Right atrium auricular region (tissue), 2 donors: ENCODE results near the gene PTPRD. TPM values are rescaled to one million over a fixed set of nuclear protein-coding genes. Genes with fewer than 3 reads are reported as not detected.

Experiments
- DNase-seq: peaks from one replicate; pipeline ENCODE4 v3.0.0-alpha.2; 2019; ENCODE audit warnings: low spot score
- H3K27ac ChIP-seq, 2 donors: fragments of 200-600 bp; sonication (generic); 1 replicate in 1 of 2; 2 replicates in 1 of 2; pipeline ENCODE4 v1.5.1; 2016 to 2019
- H3K27me3 ChIP-seq, 2 donors: fragments of 200-600 bp; sonication (generic); one replicate each; pipeline versions ENCODE4 v1.5.1 to v1.6.0; 2017 to 2019
- H3K36me3 ChIP-seq: fragments of 200-600 bp; sonication (generic); one replicate; pipeline ENCODE4 v1.5.1; 2016
- H3K4me1 ChIP-seq, 2 donors: fragments of 200-600 bp; sonication (generic); one replicate each; pipeline versions ENCODE4 v1.5.1 to v1.6.0; 2017 to 2019
- H3K4me3 ChIP-seq, 2 donors: fragments of 200-600 bp; sonication (generic); 1 replicate in 1 of 2; 2 replicates in 1 of 2; pipeline ENCODE4 v1.5.1; 2017 to 2019; ENCODE audit warnings: mild to moderate bottlenecking in 1 of 2, moderate library complexity in 1 of 2
- H3K9me3 ChIP-seq, 2 donors: fragments of 200-600 bp; sonication (generic); one replicate each; pipeline ENCODE4 v1.5.1; 2019
- total RNA-seq, 2 donors: library from RNA; depleted of rRNA; stranded (reverse); fragments of >200 nt; gene quantifications; one replicate each; pipeline ENCODE4 v1.1.0, GENCODE V29; 2016
- TF ChIP-seq, protein P1 (sequence below), 2 donors: fragments of 200-600 bp; sonication (generic); IDR thresholded peaks; one replicate each; pipeline ENCODE4 v1.5.1; 2019; ENCODE audit warnings: antibody characterized with exemption in 2 of 2

PTPRD gene
- total RNA-seq, 2 donors from 2014 or later: 5.5 to 6.6 TPM

DNA sequence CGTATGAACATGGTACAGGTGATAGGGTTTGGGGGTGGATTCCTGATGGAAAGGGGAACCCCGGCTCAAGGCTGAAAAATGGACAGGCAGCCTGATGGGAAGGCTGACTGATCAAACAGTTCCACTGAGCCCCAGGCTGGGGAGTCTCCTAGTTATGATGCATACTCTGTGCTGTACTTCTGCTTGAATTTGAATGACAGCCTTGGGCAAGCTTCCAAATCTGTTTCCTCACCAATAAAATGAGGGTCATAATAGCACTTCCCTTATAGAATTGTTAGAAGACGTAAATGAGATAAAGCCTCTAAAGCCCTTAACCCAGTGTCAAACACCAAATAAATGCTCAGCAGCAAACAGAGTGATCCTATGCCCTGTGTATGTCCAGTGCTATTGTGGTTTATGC lies 2334.8 kb downstream of the PTPRD start:
- TF ChIP-seq, protein P1, sequence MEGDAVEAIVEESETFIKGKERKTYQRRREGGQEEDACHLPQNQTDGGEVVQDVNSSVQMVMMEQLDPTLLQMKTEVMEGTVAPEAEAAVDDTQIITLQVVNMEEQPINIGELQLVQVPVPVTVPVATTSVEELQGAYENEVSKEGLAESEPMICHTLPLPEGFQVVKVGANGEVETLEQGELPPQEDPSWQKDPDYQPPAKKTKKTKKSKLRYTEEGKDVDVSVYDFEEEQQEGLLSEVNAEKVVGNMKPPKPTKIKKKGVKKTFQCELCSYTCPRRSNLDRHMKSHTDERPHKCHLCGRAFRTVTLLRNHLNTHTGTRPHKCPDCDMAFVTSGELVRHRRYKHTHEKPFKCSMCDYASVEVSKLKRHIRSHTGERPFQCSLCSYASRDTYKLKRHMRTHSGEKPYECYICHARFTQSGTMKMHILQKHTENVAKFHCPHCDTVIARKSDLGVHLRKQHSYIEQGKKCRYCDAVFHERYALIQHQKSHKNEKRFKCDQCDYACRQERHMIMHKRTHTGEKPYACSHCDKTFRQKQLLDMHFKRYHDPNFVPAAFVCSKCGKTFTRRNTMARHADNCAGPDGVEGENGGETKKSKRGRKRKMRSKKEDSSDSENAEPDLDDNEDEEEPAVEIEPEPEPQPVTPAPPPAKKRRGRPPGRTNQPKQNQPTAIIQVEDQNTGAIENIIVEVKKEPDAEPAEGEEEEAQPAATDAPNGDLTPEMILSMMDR (IDR thresholded peaks at IDR 0.05): no peak
- no peak for DNase-seq
- Histone ChIP-seq H3K27me3 (no peaks in the 10 kb centered on the region), H3K36me3 (no peaks in the 10 kb centered on the region), H3K4me3 (no peak overlapping the region), H3K9me3 (no peaks in the 10 kb centered on the region), H3K4me1 (no peaks in the 10 kb centered on the region), H3K27ac (no peak overlapping the region)

DNA sequence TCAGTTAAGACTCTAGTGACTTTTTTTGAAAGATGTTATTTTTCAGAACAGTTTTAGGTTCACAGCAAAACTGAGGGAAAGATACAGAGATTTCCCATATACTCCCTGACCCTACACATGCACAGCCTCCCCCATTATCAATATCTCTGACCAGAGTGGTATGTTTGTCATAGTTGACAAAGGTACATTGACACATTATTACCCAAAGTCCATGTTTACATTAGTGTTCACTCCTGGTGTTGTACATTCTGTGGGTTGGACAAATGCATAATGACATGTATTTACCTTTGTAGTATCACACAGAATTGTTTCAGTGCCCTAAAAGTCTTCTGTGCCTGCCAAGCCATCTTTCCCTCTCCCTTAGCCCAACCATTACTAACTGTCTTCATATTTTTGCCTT lies 2342.6 kb downstream of the PTPRD start:
- Histone ChIP-seq H3K27me3 (no peaks in the 10 kb centered on the region), H3K4me3 (no peak overlapping the region), H3K27ac (no peak overlapping the region), H3K9me3 (peaks cover 0 to 3% of the 10 kb centered on the region in 2 donors), H3K36me3 (no peaks in the 10 kb centered on the region), H3K4me1 (no peaks in the 10 kb centered on the region)
- TF ChIP-seq, protein P1 (IDR thresholded peaks at IDR 0.05): no peak
- no peak for DNase-seq

DNA sequence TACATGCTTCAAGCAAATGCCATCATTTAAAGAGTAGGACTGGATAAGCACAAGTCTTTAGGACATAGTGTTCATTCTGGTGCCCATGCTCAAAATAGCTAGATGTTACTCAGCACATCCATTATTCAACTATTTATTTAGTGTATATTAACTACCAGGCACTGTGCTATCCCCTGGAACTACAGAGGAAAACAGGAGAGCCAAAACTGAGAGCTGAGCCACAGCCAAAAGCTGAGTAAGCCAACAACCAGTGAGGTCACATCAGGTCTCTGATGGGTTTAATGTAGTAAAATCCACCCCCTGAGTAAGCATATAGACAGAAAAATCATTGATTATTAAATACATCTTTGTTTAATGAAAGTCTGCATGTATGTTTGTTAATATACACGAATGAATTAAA lies 2343.9 kb downstream of the PTPRD start:
- Histone ChIP-seq H3K4me1 (no peaks in the 10 kb centered on the region), H3K27ac (no peak overlapping the region), H3K27me3 (no peaks in the 10 kb centered on the region), H3K9me3 (peaks cover 0 to 3% of the 10 kb centered on the region in 2 donors), H3K36me3 (no peaks in the 10 kb centered on the region), H3K4me3 (no peak overlapping the region)
- TF ChIP-seq, protein P1 (IDR thresholded peaks at IDR 0.05): no peak
- DNase-seq: no peak

- no peak for DNase-seq
- H3K4me1 ChIP-seq: no peaks in the 10 kb centered on the region
Measured at GRCh38 chr9:8268216-8268878, 2344.5 kb downstream of the PTPRD start.

DNA sequence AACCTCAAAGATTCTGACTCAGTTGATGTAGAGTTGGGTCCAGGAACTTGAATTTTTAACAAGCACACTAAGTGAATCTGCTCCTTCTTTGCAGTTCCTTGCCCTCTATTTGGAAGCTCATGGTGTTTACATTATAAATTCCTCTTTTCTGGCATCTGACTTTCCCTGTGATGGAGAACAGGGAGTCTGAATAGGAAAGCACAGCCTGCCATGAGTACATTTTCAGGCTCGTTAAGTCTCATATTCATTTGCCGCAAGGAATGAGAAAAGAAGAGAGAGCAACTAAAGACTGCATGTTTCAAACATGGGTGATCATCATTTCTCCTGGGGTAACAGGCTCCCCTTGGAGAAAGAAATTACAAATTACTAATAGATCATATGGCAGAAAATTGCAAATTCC lies 2345.2 kb downstream of the PTPRD start:
- TF ChIP-seq, protein P1 (IDR thresholded peaks at IDR 0.05): no peak
- no peak for DNase-seq
- Histone ChIP-seq H3K4me1 (no peaks in the 10 kb centered on the region), H3K27ac (no peak overlapping the region), H3K9me3 (peaks cover 0 to 3% of the 10 kb centered on the region in 2 donors), H3K27me3 (no peaks in the 10 kb centered on the region), H3K4me3 (no peak overlapping the region), H3K36me3 (no peaks in the 10 kb centered on the region)

More at GRCh38 chr9:8268216-8268878, 2344.5 kb downstream of the PTPRD start:
- no peaks in the 10 kb centered on the region for H3K27me3 ChIP-seq
- no peaks in the 10 kb centered on the region for H3K36me3 ChIP-seq
- peaks cover 0 to 3% of the 10 kb centered on the region in 2 donors for H3K9me3 ChIP-seq
- no peak overlapping the region for H3K4me3 ChIP-seq
- TF ChIP-seq, protein P1 (IDR thresholded peaks at IDR 0.05): no peak
- no peak overlapping the region for H3K27ac ChIP-seq

DNA sequence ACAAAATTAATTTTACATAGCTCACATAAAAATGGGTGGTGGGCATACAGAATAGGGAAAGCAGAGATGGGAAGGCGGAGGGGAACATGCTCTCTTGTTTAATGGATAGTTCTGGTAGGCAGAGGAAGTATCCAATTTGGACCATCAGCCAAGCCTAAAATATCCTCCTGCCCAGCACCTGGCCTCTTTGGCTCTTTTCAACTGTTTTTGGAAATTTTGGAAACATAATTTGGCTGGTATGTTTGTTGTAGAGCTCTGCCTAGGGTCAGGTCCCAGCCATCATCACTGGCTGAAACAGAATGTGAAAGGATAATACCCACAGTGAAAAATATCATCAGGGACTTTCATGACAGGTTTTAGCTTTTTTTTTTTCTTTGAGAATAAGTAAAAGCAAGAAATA lies 2345.9 kb downstream of the PTPRD start:
- Histone ChIP-seq H3K27ac (no peak overlapping the region), H3K9me3 (peaks cover 0 to 3% of the 10 kb centered on the region in 2 donors), H3K27me3 (no peaks in the 10 kb centered on the region), H3K36me3 (no peaks in the 10 kb centered on the region), H3K4me1 (no peaks in the 10 kb centered on the region), H3K4me3 (no peak overlapping the region)
- no peak for DNase-seq
- TF ChIP-seq, protein P1 (IDR thresholded peaks at IDR 0.05): no peak
